ENCODE measurements around the gene ZFYVE27.
A peak's percentile ranks its signal among the peaks of the same experiment; 100 is the strongest.

Gene ZFYVE27

DNA sequence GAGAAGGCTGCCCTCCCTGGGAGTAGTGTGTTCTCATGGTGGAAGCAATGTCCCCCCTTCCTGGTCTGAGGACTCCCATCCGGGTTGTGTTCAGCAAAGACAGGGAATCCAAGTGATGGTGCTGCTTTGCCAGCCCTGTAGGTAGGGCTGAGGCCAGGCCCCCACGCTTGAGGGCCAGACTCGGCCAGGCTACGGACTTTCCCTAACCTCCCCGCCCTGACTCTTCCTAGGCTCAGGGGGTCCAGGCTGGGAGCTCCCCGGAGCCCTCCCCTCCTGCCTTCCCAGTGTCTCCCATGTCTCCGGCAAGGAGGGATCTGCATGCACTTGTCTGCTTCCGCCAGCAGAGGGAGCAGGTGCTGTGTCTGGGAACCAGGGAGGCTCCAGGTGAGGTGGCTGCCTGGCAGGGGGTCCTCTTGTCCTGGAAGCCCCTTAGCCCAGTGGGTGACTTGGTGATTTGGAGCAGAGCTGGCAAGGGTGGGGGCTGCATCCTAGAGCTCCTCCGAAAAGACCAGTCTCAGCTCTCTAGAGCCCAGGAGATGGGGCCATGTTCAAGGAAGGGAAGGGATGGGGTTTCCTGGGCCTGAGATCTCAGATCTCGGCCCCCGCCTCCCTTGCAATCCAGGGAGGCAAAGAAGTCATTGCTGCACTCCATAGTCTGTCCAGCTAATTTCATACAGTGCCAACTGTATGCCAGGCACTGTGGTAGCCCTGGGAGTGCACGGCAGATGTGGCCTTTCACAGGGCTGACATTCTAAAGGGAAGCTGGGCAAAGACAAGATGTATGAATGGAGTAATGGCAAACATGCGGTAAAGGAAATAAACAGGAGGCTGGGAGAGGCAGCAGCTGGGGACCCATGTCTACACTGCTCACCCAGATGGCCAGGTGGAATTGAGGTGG lies 55.1 kb downstream of the ZFYVE27 start:
- H3K4me3 ChIP-seq (ENCODE audit: low read length), result no peak overlapping the region
- H3K9ac ChIP-seq (ENCODE audit: low read length), result no peak overlapping the region
- no peaks in the 10 kb centered on the region for H4K20me1 ChIP-seq (ENCODE audit: insufficient read depth, low read length)
- H3K4me2 ChIP-seq (ENCODE audit: low read length), result no peak overlapping the region
- no peaks in the 10 kb centered on the region for H3K36me3 ChIP-seq (replicated peaks; ENCODE audit: low read depth, low read length)
- H3K27ac ChIP-seq (ENCODE audit: low read length), result no peak overlapping the region
- no peak overlapping the region for H2AFZ ChIP-seq (ENCODE audit: low read depth, low read length)
- no peaks in the 10 kb centered on the region for H3K4me1 ChIP-seq (ENCODE audit: low read length)
- H3K9me3 ChIP-seq (ENCODE audit: insufficient read depth, low read length), result no peaks in the 10 kb centered on the region
- H3K27me3 ChIP-seq (ENCODE audit: low read depth, low read length), result no peaks in the 10 kb centered on the region
- TF ChIP-seq, protein P1, sequence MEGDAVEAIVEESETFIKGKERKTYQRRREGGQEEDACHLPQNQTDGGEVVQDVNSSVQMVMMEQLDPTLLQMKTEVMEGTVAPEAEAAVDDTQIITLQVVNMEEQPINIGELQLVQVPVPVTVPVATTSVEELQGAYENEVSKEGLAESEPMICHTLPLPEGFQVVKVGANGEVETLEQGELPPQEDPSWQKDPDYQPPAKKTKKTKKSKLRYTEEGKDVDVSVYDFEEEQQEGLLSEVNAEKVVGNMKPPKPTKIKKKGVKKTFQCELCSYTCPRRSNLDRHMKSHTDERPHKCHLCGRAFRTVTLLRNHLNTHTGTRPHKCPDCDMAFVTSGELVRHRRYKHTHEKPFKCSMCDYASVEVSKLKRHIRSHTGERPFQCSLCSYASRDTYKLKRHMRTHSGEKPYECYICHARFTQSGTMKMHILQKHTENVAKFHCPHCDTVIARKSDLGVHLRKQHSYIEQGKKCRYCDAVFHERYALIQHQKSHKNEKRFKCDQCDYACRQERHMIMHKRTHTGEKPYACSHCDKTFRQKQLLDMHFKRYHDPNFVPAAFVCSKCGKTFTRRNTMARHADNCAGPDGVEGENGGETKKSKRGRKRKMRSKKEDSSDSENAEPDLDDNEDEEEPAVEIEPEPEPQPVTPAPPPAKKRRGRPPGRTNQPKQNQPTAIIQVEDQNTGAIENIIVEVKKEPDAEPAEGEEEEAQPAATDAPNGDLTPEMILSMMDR (IDR thresholded peaks at IDR 0.05; ENCODE audit: low read depth, low read length), result peak; percentile 72
- TF ChIP-seq EZH2phosphoT487 (IDR thresholded peaks at IDR 0.05; ENCODE audit: low read depth), result no peak
- no peaks in the 10 kb centered on the region for H3K79me2 ChIP-seq (ENCODE audit: low read length)

- TF ChIP-seq EZH2phosphoT487 (IDR thresholded peaks at IDR 0.05; ENCODE audit: low read depth), result no peak
- TF ChIP-seq, protein P1 (IDR thresholded peaks at IDR 0.05; ENCODE audit: low read depth, low read length), result no peak
- no peak overlapping the region for H3K4me3 ChIP-seq (ENCODE audit: low read length)
Observed at GRCh38 chr10:97795886-97796285, 59.0 kb downstream of the ZFYVE27 start.

GRCh38 chr10:97796651-97797050 lies 59.7 kb downstream of the ZFYVE27 start:
- H2AFZ ChIP-seq (ENCODE audit: low read depth, low read length), result no peak overlapping the region

More at GRCh38 chr10:97795886-97796285, 59.0 kb downstream of the ZFYVE27 start:
- no peaks in the 10 kb centered on the region for H4K20me1 ChIP-seq (ENCODE audit: insufficient read depth, low read length)
- H3K4me2 ChIP-seq (ENCODE audit: low read length), result no peak overlapping the region
- H3K27ac ChIP-seq (ENCODE audit: low read length), result no peak overlapping the region
- peaks cover 10% of the 10 kb centered on the region; the same call in 1 of the 2 replicates for H3K27me3 ChIP-seq (ENCODE audit: low read depth, low read length)
- H3K79me2 ChIP-seq (ENCODE audit: low read length), result no peaks in the 10 kb centered on the region
- no peak overlapping the region for H2AFZ ChIP-seq (ENCODE audit: low read depth, low read length)
- no peaks in the 10 kb centered on the region for H3K4me1 ChIP-seq (ENCODE audit: low read length)
- no peaks in the 10 kb centered on the region for H3K36me3 ChIP-seq (replicated peaks; ENCODE audit: low read depth, low read length)
- H3K9me3 ChIP-seq (ENCODE audit: insufficient read depth, low read length), result no peaks in the 10 kb centered on the region
- H3K9ac ChIP-seq (ENCODE audit: low read length), result no peak overlapping the region

More at GRCh38 chr10:97796651-97797050, 59.7 kb downstream of the ZFYVE27 start:
- no peaks in the 10 kb centered on the region for H3K79me2 ChIP-seq (ENCODE audit: low read length)
- no peaks in the 10 kb centered on the region for H3K36me3 ChIP-seq (replicated peaks; ENCODE audit: low read depth, low read length)
- no peaks in the 10 kb centered on the region for H4K20me1 ChIP-seq (ENCODE audit: insufficient read depth, low read length)
- H3K27ac ChIP-seq (ENCODE audit: low read length), result no peak overlapping the region
- TF ChIP-seq, protein P1 (IDR thresholded peaks at IDR 0.05; ENCODE audit: low read depth, low read length), result no peak
- no peak for TF ChIP-seq EZH2phosphoT487 (IDR thresholded peaks at IDR 0.05; ENCODE audit: low read depth)
- H3K9me3 ChIP-seq (ENCODE audit: insufficient read depth, low read length), result no peaks in the 10 kb centered on the region
- no peak overlapping the region for H3K9ac ChIP-seq (ENCODE audit: low read length)
- no peaks in the 10 kb centered on the region for H3K4me1 ChIP-seq (ENCODE audit: low read length)
- no peak overlapping the region for H3K4me2 ChIP-seq (ENCODE audit: low read length)
- H3K27me3 ChIP-seq (ENCODE audit: low read depth, low read length), result peaks cover 10% of the 10 kb centered on the region; the same call in 1 of the 2 replicates
- H3K4me3 ChIP-seq (ENCODE audit: low read length), result no peak overlapping the region
